Stimulated activated CD8-positive, alpha-beta memory T cell treated with anti-CD3 and anti-CD28 coated beads, Interleukin-4, amount 100 ng/mL, for 1 hour (primary cell): ENCODE results near the gene CCDC170.

Experiments used
- DNase-seq, 2 donors: peaks; one replicate each; pipeline ENCODE4 v3.0.0-alpha.2; 2020; ENCODE audit warnings: low read depth in 2 of 2, low spot score in 1 of 2

The CCDC170 gene

DNA sequence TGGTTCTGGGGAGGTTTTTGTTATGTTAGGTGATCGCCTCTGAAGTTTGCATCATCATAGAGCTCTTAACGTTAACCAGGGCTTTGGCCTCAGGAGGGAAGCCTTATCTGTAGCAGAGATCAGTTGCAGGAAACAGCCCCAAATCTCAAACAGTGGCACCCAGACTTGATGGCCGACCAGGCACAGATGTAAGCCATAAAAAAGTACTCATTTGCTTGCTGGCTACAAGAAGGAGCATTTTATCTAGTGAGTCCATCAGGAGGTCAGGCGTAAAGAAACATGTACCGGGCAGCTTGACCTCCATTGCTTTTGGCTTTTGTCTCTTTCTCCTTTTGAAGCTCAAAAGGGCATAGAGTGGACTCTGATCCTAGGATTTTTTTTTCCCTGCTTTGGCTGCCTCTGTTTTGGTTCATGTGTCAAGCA, 122.3 kb downstream of the CCDC170 start:
- DNase-seq = no peak

DNA sequence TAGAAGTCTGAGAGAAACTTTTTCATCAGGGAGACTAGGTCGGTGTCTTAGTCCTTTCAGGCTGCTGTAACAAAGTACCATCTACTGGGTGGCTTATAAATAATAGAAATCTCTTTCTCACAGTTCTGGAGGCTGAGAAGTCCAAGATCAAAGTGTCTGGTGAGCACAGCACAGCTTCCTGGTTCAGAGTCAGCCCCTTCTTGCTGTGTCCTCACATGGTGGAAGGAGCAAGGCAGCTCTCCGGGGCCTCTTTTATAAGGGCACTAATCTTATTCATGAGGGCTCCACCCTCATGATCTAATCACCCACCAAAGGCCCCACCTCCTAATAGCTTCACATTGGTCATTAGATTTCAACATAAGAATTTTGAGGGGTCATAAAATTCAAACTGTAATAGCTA, 122.8 kb downstream of the CCDC170 start:
- DNase-seq = no peak

DNA sequence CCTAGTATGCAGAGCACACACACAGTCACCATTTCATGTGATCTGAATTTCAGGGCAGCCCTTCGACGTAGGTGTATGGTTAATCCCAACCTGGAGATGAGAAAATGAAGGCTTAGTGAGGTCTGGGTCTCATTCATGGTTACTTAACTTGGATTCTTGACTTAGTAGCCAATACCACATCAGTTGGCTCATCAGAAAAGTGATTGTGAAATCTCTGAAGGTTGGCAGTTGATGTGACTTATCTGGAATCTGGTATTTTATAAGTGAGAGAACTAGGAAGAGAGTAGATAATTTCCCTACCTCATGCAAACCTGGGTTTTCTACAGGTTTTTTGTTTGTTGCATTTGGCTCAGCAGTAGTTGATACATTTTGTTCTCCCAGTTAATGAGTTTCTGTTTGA, 123.7 kb downstream of the CCDC170 start:
- no peak for DNase-seq

DNA sequence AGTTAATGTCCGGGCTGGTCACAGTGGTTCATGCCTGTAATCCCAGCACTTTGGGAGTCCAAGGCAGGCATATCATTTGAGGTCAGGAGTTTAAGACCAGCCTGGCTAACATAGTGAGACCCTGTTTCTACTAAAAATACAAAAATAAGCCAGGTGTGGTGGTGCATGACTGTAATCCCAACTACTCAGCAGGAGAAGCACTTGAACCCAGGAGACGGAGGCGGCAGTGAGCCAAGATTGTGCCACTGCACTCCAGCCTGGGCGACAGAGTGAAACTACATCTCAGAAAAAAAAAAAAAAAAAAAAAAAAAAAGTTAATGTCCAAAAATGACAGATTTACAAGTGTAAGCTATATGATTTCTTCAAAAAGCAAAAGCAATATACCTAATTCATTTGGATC, 124.9 kb downstream of the CCDC170 start:
- no peak for DNase-seq

DNA sequence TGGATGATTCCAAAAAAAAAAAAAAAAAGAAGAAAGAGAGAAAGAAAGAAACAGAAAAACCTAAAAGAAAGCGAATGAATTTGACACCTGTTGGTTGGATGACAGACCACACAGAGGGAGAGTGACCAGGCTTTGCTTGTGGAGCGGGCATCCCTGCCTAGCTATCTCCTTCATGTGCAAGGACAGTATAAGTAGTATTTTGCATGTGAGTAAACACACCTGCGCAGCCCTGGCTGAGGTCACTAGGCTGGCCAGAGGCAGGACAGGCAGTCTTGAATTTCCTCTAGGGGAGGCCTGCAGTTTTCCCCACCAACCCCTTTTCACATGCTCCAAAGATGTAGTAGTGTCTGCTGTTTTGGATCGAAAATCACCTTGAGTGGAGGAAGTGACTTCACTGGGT, 126.4 kb downstream of the CCDC170 start:
- DNase-seq = no peak

DNA sequence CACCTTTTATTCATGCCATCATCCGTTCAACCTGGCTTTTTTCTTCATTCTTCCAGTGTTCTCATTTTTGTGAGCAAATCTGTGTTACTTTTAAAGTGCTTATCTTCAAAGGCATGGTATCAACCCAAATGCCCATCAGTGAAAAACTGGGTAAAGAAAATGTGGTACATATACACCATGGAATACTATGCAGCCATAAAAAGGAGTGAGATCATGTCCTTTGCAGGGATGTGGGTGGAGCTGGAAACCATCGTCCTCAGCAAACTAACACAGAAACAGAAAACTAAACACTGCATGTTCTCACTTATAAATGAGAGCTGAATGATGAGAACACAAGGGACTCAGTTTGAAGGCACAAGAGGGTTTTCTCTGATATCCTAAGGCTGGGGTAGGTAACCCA, 130.3 kb downstream of the CCDC170 start:
- no peak for DNase-seq

DNA sequence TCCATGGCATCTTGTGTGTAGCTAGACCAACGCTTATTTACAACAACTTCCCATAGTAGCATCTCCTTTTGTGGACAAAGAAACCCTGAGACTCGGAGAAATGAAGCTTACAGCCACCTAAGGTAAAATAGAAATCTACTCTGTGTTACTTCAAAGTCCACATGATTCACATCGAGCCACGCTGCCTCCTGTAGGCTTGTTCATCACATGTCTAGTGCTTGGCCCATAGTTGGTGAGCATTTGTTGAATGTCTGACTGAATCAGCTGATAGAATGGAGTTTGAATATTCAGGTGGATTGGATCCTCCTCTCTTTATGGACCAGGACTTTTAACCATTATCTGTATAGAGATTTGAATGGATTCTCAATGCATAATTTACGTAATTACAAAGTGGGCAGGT, 130.7 kb downstream of the CCDC170 start:
- no peak for DNase-seq

DNA sequence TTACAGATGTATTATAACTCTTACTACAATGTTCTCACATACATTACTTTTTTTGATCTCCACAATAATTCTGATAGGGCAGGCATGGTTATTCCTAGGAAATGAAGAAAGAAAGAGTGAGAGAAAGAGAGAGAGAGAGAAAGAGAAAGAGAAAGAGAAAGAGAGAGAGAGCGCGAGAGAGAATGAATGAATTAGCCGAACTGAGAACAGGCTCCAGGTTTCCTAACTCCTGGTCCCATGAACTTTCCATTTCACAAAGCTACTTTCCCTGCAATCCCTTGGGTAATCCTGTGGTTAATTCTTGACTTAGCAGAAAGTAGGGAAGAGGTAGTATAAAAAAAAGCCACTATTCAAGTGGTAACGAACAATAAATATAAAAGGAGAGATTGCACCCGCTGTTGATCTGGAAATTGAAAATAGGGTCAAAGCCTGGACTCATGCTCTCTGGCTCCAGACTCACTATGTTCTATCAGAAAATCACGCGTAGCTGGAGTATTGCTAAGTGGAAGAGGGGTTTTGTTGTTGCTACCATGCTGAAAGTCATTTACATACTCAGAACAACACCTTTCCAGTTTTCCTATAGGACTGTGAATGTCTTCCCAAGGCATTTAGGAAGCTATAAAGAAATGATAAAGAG, 131.2 kb downstream of the CCDC170 start:
- no peak for DNase-seq

DNA sequence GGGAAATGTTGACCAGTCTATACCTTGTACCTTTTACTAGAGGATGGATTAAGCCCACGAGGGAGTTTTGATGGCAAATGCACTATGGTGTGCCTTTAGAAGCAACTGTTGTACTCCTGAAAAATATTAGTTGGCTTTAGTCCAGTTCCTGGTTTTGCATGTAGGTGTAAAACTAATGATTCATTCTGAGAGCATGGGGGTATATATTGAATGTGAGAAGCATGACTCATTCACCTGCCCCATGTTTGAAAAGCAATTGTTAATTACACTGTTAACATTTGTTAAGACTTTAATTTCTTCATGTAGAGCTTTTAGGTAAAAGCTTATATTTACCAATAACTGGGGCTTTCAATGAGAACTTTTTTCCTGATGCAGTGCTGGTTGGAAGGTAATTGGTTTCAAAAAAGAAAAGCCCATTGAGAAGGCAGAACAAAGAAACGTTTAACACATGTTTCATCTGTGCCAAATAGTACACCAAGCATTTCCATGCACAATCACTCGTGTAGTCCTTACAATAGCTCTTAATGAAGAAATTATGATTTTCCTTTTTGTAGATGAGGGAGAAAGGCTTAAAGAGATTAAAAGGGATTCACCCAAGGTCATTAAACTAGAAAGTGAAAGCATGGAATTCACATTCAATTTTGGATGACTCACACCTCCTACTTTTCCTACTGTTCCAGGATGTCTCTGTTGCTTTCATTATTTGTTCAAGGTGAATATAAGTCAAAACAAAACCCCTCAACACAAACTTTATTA, 134.1 kb downstream of the CCDC170 start:
- no peak for DNase-seq

DNA sequence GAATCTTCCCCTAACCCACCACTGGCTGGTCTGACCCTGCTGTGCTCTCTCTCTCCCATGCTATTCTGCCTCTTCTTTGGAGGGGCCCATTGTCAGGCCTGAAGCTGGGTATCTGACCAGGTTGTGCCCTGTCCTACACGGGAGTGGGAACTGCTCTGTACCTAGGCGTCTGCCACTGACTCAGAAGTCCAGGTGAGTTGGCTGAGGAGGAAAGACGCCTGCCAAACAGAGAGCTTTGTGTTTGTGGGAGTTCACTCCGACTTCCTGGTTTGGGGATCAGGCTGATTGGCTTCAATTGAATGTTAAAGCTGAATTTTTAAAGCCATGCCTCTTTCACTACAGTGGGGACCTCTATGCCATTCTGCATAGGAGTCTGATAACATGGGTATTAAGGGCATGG, 136.0 kb downstream of the CCDC170 start:
- no peak for DNase-seq

DNA sequence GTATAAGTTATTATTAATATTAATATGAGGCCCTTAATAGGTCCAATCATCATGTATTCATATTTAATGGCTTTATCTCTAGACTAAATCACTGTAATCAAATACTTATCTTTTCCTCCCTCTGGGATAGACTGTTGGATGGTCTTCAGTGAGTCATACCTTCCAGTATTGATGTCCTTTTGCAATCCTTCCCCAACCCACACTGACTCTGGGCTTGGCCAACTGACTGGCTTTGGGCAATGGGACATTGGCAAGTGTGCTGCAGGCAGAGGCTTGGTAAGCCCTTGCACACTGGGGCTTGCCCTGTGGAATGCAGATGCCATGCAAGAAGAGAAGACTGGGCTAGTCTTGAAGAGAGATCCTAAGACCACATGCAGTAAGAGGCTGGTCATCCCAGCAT, 136.6 kb downstream of the CCDC170 start:
- DNase-seq = no peak

DNA sequence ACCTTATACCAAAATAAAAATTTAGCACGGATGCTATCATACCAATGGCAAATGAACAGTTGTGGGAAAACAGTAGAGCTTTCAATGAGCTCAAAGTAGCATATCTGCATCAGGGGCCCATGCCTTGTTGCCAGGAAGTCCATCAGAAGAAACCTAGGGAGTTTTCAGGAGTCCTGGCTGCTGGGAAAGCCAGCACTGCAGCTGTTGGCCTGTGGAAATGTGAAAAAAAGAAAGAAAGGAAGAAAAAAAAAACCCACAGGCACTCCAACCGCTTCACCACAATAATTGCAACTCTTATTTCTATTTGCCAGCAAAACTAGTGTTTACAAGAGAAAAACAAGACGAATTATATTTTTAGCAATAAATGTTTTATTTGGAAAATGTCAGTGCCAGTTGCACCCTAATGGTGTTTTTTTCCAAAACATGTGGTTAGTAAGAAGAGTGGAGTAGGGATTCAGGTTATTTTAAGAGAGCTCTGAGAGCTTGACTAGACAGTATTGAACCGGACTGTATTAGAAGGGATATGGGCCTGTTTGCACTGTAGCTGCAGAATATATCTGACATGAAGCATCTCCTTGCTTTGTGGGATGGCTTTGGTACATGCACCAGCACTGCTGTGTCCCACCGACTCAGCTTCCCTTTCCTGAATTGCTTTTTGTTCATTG, 137.3 kb downstream of the CCDC170 start:
- no peak for DNase-seq

DNA sequence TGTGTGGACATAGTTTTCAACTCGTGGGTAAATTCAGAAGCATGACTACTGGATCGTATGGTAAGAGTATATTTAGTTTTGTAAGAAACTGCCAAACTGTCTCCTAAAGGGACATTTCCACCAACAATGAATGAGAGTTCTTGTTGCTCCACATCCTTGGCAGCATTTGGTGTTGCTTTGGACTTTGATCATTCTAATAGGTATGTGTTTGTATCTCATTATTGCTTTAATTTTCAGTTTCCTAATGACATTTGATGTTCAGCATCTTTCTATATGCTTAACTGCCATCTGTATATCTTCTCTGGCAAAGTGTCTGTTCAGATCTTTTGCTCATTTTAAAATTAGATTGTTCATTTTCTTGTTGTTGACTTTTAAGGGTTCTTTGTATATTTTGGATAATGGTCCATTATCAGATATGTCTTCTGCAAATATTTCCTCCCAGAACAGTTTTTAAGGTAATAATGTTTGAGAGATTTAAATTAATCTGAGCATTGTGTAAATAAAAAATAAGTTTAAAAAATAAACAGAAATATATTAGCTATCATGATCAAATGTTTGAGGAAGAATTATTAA, 138.7 kb downstream of the CCDC170 start:
- DNase-seq = no peak

DNA sequence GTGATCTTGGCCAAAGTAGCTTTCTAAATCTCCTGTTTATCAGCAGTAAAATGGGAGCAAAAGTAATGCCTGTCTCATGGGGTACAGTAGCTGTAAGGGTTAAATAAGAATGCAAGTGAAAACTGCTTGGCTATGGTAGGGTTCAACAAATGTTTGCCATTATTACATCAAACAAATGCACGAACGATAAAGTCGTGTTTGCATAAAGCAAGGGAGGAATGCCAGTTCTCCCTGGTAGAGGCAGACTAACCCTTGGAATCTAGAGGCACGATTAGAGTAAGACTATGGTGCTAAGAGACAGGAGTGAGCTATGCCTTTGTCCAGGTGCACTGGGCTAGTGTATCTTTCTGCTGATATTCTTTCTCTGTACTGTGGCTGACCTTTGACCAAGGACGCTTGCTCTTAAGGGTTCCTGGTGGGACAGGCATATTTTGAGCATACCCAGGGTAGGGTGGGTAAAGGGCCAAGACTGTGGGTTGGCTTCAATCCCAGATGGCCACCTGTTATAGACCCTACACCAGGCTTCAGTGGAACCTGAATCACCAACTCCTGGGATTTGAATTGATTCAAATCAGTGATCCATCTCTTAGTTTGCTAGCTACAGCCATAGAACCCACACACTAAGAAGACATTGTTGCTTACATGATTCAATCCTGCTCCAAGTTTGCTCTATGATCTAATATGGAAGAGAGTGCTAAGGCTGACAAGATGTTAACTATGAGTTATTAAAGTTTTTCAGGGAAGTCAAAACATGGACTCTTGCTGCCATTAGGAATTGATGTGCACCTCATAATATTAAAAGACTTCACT, 139.9 kb downstream of the CCDC170 start:
- DNase-seq = no peak

DNA sequence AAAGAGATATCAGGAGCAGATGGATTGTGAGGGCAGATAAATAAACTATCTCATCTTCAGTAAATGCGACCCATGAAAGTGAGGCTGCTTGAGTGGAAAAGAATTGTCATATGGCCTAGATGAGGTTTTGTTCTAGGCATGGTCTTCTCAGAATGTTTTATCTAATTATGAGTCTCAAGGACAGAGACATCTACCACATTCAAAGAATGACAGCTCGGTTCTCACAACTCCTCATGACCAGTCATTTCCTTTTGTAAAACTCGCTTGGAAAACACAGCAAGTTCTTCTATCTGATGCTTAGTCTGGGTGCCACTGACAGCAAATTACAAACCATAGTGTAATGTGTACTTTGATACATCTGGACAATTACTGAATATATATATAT, 140.5 kb downstream of the CCDC170 start:
- DNase-seq = no peak

DNA sequence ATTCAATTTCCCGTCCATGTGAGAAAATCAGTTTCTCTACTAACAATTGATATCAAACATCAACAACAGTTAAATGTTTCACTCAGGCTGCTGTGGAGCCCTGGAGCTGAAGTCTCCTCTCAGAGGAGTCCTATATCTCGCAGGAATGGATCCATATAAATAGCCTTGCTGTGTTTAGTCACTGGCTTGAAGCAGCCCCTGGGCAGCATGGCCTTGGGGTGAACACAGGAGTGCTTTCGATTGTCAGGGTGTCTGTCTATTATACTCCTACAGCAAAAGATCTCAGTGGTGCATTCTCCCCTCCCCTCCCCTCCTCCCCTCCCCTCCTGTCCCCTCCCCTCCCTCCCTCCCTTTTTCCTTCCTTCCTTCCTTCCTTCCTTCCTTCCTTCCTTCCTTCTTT, 141.9 kb downstream of the CCDC170 start:
- no peak for DNase-seq

DNA sequence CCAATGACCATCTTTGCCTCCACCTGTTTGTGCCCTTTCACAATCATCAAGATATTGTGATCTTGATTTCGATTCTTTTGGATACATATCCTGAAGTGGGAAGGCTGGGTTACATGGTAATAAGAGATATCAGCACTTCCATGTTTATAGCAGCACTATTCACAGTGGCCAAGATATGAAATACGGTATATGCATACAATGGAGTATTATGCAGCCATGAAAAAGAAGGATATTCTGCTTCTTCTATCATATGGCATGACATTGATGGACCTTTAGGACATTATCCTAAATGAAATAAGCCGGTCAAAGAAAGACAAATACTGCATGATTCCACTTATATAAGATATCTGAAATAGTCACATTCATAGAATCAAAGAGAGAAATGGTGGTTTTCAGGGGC, 144.0 kb downstream of the CCDC170 start:
- no peak for DNase-seq

DNA sequence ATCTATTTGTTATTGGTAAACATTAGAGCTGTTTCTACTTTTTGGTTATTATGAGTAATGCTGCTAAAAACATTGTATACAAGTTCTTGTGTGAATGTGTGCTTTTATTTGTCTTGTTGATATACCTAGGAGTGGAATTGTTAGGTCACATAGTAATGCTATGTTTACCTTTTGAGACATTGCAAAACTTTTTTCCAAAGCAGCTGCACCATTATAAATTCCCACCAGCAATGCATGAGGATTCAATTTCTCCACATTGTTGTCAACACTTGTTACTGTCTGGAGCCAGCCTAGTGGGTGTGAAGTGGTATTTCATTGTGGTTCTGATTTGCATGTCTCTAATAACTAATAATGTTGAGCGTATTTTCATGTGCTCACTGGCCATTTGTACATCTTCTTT, 145.9 kb downstream of the CCDC170 start:
- no peak for DNase-seq

DNA sequence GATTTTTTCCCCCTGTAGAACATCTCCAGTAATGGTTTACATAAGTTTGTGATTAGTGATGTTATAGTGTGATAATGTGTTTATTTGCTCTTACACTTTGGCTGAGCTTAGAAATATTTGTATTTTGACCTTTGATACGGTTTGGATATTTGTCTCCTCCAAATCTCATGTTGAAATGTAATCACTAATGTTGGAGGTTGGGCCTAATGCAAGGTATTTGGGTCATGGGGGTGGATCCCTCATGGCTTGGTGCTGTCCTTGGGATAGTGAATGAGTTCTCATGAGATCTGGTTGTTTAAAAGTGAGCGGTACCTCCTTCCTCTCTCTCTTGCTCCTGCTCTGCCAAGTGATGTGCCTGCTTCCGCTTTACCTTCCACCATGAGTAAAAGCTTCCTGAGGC, 147.2 kb downstream of the CCDC170 start:
- no peak for DNase-seq

DNA sequence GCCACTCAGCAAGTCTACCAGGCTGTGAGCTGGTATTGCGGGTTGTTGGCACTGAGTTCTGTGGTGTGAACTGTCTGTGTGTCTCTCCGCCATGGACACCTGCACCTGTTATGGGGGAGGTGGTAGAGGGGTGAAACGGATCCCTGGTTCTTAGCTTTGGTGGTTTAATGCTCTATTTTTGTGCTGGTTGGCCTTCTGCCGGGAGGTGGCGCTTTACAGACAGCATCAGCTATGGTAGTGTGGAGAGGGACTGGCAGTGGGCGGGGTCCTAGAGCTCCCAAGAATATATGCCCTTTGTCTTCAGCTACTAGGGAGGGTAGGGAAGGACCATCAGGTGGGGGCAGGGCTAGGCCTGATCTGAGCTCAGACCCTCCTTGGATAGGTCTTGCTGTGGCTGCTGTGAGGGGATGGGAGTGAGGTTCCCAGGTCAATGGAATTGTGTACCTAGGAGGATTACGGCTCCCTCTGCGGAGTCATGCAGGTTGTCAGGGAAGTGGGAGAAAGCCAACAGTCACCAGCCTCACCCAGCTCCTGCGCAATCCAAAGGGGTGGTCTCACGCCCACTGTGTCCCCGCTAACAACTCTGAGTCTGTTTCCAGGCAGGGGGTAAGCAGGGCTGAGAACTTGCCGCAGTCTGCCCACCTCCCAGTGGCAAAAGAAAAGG, 154.3 kb downstream of the CCDC170 start:
- no peak for DNase-seq

DNA sequence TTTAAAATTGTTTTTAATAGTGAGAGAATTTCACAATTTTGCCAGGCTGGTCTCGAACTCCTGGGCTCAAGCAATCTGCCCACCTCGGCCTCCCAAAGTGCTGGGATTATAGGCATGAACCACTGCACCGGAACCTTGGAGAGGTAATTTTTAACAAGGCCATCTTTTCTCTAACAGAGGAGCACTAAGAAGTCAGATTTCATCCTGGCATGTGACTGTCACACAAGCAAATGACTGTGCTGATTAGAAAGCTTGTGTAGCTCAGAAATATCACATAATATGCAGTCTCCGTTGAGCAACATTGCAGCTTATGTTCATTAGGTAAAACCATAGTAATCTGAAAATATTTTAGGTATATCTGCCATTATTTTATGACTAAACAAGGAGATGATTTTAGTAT, 156.0 kb downstream of the CCDC170 start:
- DNase-seq = no peak
